GM12874 (cell line): Measurements from ENCODE around the gene EEF1AKMT2.

Experiments used
- TF ChIP-seq, protein P1 (sequence below): IDR thresholded peaks from 2 replicates; pipeline ENCODE4 v1.5.1; 2011; ENCODE audit warnings: low read depth, mild to moderate bottlenecking, control low read depth, low read length, moderate library complexity; ENCODE audit not compliant: insufficient read depth

The EEF1AKMT2 gene

GRCh38 chr10:124825702-124826101 is 34.0 kb upstream of the EEF1AKMT2 start:
- TF ChIP-seq, protein P1, sequence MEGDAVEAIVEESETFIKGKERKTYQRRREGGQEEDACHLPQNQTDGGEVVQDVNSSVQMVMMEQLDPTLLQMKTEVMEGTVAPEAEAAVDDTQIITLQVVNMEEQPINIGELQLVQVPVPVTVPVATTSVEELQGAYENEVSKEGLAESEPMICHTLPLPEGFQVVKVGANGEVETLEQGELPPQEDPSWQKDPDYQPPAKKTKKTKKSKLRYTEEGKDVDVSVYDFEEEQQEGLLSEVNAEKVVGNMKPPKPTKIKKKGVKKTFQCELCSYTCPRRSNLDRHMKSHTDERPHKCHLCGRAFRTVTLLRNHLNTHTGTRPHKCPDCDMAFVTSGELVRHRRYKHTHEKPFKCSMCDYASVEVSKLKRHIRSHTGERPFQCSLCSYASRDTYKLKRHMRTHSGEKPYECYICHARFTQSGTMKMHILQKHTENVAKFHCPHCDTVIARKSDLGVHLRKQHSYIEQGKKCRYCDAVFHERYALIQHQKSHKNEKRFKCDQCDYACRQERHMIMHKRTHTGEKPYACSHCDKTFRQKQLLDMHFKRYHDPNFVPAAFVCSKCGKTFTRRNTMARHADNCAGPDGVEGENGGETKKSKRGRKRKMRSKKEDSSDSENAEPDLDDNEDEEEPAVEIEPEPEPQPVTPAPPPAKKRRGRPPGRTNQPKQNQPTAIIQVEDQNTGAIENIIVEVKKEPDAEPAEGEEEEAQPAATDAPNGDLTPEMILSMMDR, result no peak

- TF ChIP-seq, protein P1, result no peak
Observed at GRCh38 chr10:124824507-124824906, 32.8 kb upstream of the EEF1AKMT2 start.

GRCh38 chr10:124821520-124821919 is 29.8 kb upstream of the EEF1AKMT2 start:
- TF ChIP-seq, protein P1, result no peak

GRCh38 chr10:124820121-124820520 is 28.4 kb upstream of the EEF1AKMT2 start:
- TF ChIP-seq, protein P1, result no peak

DNA sequence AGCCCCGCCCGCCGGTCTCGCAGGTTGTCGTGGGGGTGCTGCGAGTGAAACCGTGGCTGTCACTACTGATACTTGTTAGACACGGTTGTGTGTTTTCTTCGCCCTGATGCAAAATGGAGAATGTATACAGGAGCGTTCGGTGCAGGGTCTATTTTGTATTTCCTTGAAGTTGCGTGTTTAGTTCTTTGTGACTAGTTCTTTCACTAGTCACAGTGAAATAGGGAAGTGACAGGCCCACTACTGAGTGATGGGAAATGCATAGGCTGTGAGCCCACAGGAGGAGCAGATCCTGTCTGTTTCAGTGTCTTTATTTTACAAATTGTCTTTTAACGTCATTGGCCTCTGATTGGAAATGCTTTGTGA is 10.6 kb upstream of the EEF1AKMT2 start:
- TF ChIP-seq, protein P1, result no peak

DNA sequence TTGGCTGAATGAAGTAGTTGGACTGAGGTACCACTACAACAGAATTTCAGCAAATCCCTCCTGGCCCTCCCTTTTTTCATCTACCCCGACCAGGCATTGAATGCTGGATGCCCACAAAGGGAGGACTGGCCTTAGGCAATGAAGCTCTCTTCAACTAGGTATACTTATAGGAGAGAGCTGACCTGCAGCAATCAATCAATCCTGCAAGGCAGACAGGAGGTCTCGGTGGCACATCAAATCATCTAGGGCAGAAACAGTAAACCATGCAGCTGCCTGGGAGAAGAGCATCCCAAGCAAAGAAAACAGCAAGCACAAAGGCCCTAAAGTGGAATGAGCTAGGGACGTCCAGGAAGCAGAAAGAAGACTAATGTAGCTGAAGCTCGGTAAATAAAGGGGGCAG is 7.5 kb upstream of the EEF1AKMT2 start:
- TF ChIP-seq, protein P1, result no peak

DNA sequence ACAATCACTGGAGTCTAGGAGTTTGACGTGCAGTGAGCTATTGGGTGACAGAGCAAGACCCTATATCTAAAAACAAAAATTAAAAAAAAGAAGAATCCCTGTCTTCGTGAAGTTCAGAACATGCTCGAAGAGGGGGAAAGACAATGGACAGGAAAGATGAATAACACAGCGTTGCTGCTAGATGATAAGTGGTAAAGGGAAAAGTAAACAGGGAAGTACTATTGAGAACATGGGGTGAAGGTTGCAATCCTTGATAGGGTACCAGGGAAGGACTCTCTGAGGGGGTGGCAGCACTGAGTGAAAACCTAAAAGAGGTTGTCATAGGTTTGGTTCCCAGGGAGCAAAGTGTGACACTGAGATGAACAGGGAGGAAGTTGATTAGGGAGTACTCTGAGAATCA is 7.1 kb upstream of the EEF1AKMT2 start:
- TF ChIP-seq, protein P1, result no peak

DNA sequence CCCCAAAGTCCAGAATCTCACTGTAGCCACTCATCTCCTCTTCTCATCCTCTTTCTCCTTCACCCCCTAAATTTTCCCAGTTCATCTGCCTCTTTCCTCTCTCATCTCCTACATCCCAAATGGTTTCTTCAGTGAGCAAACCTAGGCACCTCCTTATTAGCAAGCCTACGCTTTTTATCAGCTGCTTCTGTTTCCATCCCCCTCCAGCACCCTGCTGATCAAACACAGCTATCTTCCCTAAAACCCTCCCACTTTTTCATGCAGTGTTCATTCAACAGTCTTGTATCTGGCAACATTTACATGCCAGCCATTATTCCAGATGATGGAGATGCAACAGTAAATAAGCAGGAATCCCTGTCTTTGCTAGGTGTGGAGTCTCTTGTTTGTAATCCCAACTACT is 6.7 kb upstream of the EEF1AKMT2 start:
- TF ChIP-seq, protein P1, result no peak
